ENCODE results near the gene ZNF683. TPM values are rescaled to one million over a fixed set of nuclear protein-coding genes. Genes with fewer than 3 reads are reported as not detected.

ZNF683 gene
- total RNA-seq, 1 donor: not detected

DNA sequence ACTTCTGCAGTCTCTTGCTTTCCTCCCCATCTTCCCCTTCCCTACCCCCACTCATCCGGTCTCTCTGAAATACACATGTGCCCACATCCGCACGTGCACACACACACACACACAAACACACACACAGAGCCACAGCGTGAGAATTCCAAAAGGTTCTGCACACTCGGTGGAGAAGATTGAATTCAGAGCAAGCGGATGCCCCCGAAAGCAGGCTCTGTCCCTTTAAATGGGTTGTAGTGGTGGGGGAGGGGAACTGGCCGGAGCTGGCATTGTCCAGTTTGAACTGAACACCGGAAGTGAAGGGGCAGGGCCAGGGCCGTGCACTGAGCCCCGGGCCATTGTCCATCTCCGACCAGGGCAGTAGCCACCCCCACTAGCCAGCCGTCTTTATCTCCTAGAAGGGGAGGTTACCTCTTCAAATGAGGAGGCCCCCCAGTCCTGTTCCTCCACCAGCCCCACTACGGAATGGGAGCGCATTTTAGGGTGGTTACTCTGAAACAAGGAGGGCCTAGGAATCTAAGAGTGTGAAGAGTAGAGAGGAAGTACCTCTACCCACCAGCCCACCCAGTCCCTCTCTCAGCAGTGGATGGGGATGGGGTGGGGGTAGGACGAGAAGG lies 36.7 kb upstream of the ZNF683 start:
- no peaks in the 10 kb centered on the region for H3K36me3 ChIP-seq (ENCODE audit: insufficient read depth, low read length)
- H3K27ac ChIP-seq (ENCODE audit: low read depth, low read length): no peak overlapping the region
- H3K4me1 ChIP-seq (ENCODE audit: insufficient read depth, low read length): no peaks in the 10 kb centered on the region
- H3K9me3 ChIP-seq (ENCODE audit: low read depth, low read length): no peaks in the 10 kb centered on the region
- H3K4me2 ChIP-seq (ENCODE audit: insufficient read depth, low read length): no peak overlapping the region
- no peak overlapping the region for H3K4me3 ChIP-seq (ENCODE audit: insufficient read depth, low read length)
- peaks cover 2% of the 10 kb centered on the region for H4K20me1 ChIP-seq (ENCODE audit: insufficient read depth, low read length)
- H3K79me2 ChIP-seq (ENCODE audit: insufficient read depth, low read length): no peaks in the 10 kb centered on the region
- no peak overlapping the region for H2AFZ ChIP-seq (ENCODE audit: low read length)
- TF ChIP-seq, protein P1, sequence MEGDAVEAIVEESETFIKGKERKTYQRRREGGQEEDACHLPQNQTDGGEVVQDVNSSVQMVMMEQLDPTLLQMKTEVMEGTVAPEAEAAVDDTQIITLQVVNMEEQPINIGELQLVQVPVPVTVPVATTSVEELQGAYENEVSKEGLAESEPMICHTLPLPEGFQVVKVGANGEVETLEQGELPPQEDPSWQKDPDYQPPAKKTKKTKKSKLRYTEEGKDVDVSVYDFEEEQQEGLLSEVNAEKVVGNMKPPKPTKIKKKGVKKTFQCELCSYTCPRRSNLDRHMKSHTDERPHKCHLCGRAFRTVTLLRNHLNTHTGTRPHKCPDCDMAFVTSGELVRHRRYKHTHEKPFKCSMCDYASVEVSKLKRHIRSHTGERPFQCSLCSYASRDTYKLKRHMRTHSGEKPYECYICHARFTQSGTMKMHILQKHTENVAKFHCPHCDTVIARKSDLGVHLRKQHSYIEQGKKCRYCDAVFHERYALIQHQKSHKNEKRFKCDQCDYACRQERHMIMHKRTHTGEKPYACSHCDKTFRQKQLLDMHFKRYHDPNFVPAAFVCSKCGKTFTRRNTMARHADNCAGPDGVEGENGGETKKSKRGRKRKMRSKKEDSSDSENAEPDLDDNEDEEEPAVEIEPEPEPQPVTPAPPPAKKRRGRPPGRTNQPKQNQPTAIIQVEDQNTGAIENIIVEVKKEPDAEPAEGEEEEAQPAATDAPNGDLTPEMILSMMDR (IDR thresholded peaks at IDR 0.05; ENCODE audit: extremely low read depth, low read depth, low read length): no peak
- peak; percentile 46 for DNase-seq (ENCODE audit: insufficient read length, low spot score, missing footprints)
- peaks cover 54% of the 10 kb centered on the region for H3K27me3 ChIP-seq (ENCODE audit: insufficient read depth, low read length)

DNA sequence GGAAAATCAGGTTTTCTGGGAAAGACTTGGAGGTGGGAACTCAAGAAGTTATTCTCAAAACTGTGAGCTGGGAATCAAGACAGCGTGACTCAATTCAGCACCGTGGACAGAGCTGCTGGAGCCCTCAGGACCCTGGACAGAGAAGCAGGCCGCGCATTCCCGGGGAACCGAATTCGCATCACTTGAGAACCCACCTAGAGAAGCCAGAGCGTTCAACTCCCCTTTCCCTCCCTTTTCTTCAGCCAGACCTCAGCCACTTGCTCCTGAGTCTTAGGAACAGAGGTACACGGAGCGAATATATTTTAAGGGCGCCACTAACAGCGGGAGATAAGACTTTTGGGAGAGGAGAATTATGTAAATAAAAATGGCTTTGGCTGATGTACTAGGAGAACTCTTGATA lies 36.1 kb upstream of the ZNF683 start:
- TF ChIP-seq, protein P1 (IDR thresholded peaks at IDR 0.05; ENCODE audit: extremely low read depth, low read depth, low read length): no peak
- peak; percentile 96 for DNase-seq (ENCODE audit: insufficient read length, low spot score, missing footprints)
- peaks cover 48% of the 10 kb centered on the region for H3K27me3 ChIP-seq (ENCODE audit: insufficient read depth, low read length)

DNA sequence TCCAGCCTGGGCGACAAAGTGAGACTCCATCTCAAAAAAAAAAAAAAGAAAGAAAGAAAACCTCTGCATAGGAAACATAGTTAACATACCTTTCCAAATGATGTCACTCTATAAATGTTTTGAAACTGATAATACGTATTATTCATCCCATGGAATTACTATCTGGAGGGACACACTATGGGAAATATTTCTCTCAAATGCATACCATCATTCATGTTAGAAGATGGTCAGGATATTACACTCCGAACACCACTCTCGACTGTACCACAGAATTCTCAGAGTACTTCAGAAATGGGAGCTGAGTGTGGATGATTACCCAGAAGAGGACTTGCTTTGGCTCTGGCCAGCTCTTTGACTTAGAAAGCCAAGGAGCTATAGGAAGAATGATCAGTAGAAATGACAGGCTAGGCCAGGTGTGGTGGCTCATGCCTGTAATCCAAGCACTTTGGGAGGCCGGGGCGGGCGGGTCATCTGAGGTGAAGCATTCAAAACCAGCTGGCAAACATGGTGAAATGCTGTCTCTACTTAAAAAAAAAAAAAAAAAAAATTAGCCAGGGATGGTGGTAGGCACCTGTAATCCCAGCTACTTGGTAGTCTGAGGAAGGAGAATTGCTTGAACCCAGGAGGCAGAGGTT lies 32.8 kb upstream of the ZNF683 start:
- H3K9me3 ChIP-seq (ENCODE audit: low read depth, low read length): no peaks in the 10 kb centered on the region
- peak overlapping the region; percentile 44 for H3K4me2 ChIP-seq (ENCODE audit: insufficient read depth, low read length)
- TF ChIP-seq, protein P1 (IDR thresholded peaks at IDR 0.05; ENCODE audit: extremely low read depth, low read depth, low read length): no peak
- H3K79me2 ChIP-seq (ENCODE audit: insufficient read depth, low read length): no peaks in the 10 kb centered on the region
- H2AFZ ChIP-seq (ENCODE audit: low read length): no peak overlapping the region
- peaks cover 2% of the 10 kb centered on the region for H4K20me1 ChIP-seq (ENCODE audit: insufficient read depth, low read length)
- H3K4me1 ChIP-seq (ENCODE audit: insufficient read depth, low read length): peaks cover 4% of the 10 kb centered on the region
- H3K36me3 ChIP-seq (ENCODE audit: insufficient read depth, low read length): no peaks in the 10 kb centered on the region
- no peak overlapping the region for H3K4me3 ChIP-seq (ENCODE audit: insufficient read depth, low read length)
- peak; percentile 82 for DNase-seq (ENCODE audit: insufficient read length, low spot score, missing footprints)
- peak overlapping the region; percentile 47 for H3K27ac ChIP-seq (ENCODE audit: low read depth, low read length)
- peaks cover 16% of the 10 kb centered on the region for H3K27me3 ChIP-seq (ENCODE audit: insufficient read depth, low read length)

More for the DNA sequence above, 36.1 kb upstream of the ZNF683 start:
- no peak overlapping the region for H2AFZ ChIP-seq (ENCODE audit: low read length)
- H3K4me3 ChIP-seq (ENCODE audit: insufficient read depth, low read length): no peak overlapping the region
- peaks cover 4% of the 10 kb centered on the region for H3K4me1 ChIP-seq (ENCODE audit: insufficient read depth, low read length)
- H3K27ac ChIP-seq (ENCODE audit: low read depth, low read length): no peak overlapping the region
- H3K4me2 ChIP-seq (ENCODE audit: insufficient read depth, low read length): no peak overlapping the region
- no peaks in the 10 kb centered on the region for H3K79me2 ChIP-seq (ENCODE audit: insufficient read depth, low read length)
- H4K20me1 ChIP-seq (ENCODE audit: insufficient read depth, low read length): peaks cover 2% of the 10 kb centered on the region
- no peaks in the 10 kb centered on the region for H3K9me3 ChIP-seq (ENCODE audit: low read depth, low read length)
- no peaks in the 10 kb centered on the region for H3K36me3 ChIP-seq (ENCODE audit: insufficient read depth, low read length)

DNA sequence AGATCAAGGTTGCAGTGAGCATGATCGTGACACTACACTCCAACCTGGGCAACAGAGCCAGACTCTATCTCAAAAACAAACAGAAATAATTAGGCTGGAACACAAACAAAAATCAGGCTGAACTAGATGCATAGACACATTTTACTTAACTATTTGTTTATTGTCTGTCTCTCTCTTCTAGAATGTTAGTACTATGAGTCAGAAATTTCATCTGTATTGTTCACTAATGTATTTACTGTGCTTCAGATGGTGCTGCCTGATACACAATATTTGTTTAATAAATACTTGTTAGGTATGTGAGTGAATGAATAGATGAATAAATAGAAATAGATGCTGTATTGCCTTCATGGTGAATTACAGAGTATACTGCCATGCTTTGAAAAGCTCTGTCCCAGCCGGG lies 32.1 kb upstream of the ZNF683 start:
- no peak overlapping the region for H3K27ac ChIP-seq (ENCODE audit: low read depth, low read length)
- TF ChIP-seq, protein P1 (IDR thresholded peaks at IDR 0.05; ENCODE audit: extremely low read depth, low read depth, low read length): no peak
- peak; percentile 39 for DNase-seq (ENCODE audit: insufficient read length, low spot score, missing footprints)

More for the DNA sequence above, 32.1 kb upstream of the ZNF683 start:
- Histone ChIP-seq H3K36me3 (ENCODE audit: insufficient read depth, low read length) (no peaks in the 10 kb centered on the region), H3K27me3 (ENCODE audit: insufficient read depth, low read length) (peaks cover 11% of the 10 kb centered on the region), H3K4me3 (ENCODE audit: insufficient read depth, low read length) (no peak overlapping the region), H2AFZ (ENCODE audit: low read length) (no peak overlapping the region), H4K20me1 (ENCODE audit: insufficient read depth, low read length) (peaks cover 2% of the 10 kb centered on the region), H3K9me3 (ENCODE audit: low read depth, low read length) (no peaks in the 10 kb centered on the region), H3K4me2 (ENCODE audit: insufficient read depth, low read length) (no peak overlapping the region), H3K79me2 (ENCODE audit: insufficient read depth, low read length) (no peaks in the 10 kb centered on the region), H3K4me1 (ENCODE audit: insufficient read depth, low read length) (peaks cover 4% of the 10 kb centered on the region)
